ENCODE data around the gene XRN1. TPM values are rescaled to one million over a fixed set of nuclear protein-coding genes. Genes with fewer than 3 reads are reported as not detected.
"Not testable (repeated sequence)": the region's sequence is repeated elsewhere in the genome, so short reads cannot be mapped to it uniquely, and the experiment has no call there.

Gene XRN1
- total RNA-seq, 2 experiments from 2014 or later, result 100 to 103 TPM

- H3K27ac Mint-ChIP-seq, result no peak overlapping the region
- H3K9me3 Mint-ChIP-seq, result no peaks in the 10 kb centered on the region
- no peak overlapping the region for H3K4me3 Mint-ChIP-seq
- CTCF ChIA-PET, result interaction anchor here (0.7 kb wide), 1 partner anchor 22 kb away, joined by 3 read pairs; no protein-coding TSS in a partner anchor
- no peak for DNase-seq
- no peaks in the 10 kb centered on the region for H3K27me3 Mint-ChIP-seq
- H3K4me1 Mint-ChIP-seq, result no peaks in the 10 kb centered on the region
- POLR2A ChIA-PET, result interaction anchor here (0.6 kb wide), 1 partner anchor 8 kb away, joined by 3 read pairs; no protein-coding TSS in a partner anchor
- H3K36me3 Mint-ChIP-seq (ENCODE audit: low read depth), result peaks cover 68% of the 10 kb centered on the region
Observed at GRCh38 chr3:142417302-142417701, 30.5 kb downstream of the XRN1 start.

- DNase-seq, H3K27me3 Mint-ChIP-seq, CTCF ChIA-PET, H3K27ac Mint-ChIP-seq, POLR2A ChIA-PET, H3K9me3 Mint-ChIP-seq, H3K4me3 Mint-ChIP-seq, H3K4me1 Mint-ChIP-seq: not testable (repeated sequence)
- H3K36me3 Mint-ChIP-seq (ENCODE audit: low read depth), result peaks cover 62% of the 10 kb centered on the region
Observed at GRCh38 chr3:142400537-142400936, 47.3 kb downstream of the XRN1 start.

- no peaks in the 10 kb centered on the region for H3K9me3 Mint-ChIP-seq
- peaks cover 46% of the 10 kb centered on the region for H3K36me3 Mint-ChIP-seq (ENCODE audit: low read depth)
- ChIA-PET CTCF (interaction anchor here (0.8 to 1.1 kb wide), 3 partner anchors 9 to 446 kb away, joined by 3 to 4 read pairs (median 3); no protein-coding TSS in a partner anchor), POLR2A (no interaction called here)
- H3K27ac Mint-ChIP-seq, result no peak overlapping the region
- no peak overlapping the region for H3K4me3 Mint-ChIP-seq
- no peaks in the 10 kb centered on the region for H3K4me1 Mint-ChIP-seq
- H3K27me3 Mint-ChIP-seq, result no peaks in the 10 kb centered on the region
- no peak for DNase-seq
Observed at GRCh38 chr3:142394921-142395622, 52.8 kb downstream of the XRN1 start.

- DNase-seq, result no peak
- Mint-ChIP-seq H3K4me3 (no peak overlapping the region), H3K27ac (no peak overlapping the region), H3K36me3 (ENCODE audit: low read depth) (peaks cover 68% of the 10 kb centered on the region), H3K9me3 (no peaks in the 10 kb centered on the region), H3K4me1 (peaks cover 2% of the 10 kb centered on the region), H3K27me3 (no peaks in the 10 kb centered on the region)
- ChIA-PET CTCF (interaction anchor here (1.3 kb wide), 1 partner anchor 10 kb away, joined by 3 read pairs; no protein-coding TSS in a partner anchor), POLR2A (no interaction called here)
Observed at GRCh38 chr3:142385078-142385477, 62.8 kb downstream of the XRN1 start.

- no peak for DNase-seq
- ChIA-PET CTCF (no interaction called here), POLR2A (no interaction called here)
- Mint-ChIP-seq H3K27me3 (no peaks in the 10 kb centered on the region), H3K27ac (no peak overlapping the region), H3K4me3 (no peak overlapping the region), H3K9me3 (no peaks in the 10 kb centered on the region), H3K4me1 (peaks cover 9% of the 10 kb centered on the region), H3K36me3 (ENCODE audit: low read depth) (peaks cover 61% of the 10 kb centered on the region)
Observed at GRCh38 chr3:142374687-142375086, 73.2 kb downstream of the XRN1 start.

GRCh38 chr3:142369576-142369975 lies 78.3 kb downstream of the XRN1 start:
- POLR2A ChIA-PET, H3K27me3 Mint-ChIP-seq, H3K9me3 Mint-ChIP-seq, DNase-seq, H3K4me1 Mint-ChIP-seq, H3K27ac Mint-ChIP-seq, H3K4me3 Mint-ChIP-seq: not testable (repeated sequence)
- CTCF ChIA-PET, result interaction anchor here (0.7 kb wide), 1 partner anchor 209 kb away, joined by 4 read pairs; the partner anchor contains the start of gene ATR
- H3K36me3 Mint-ChIP-seq (ENCODE audit: low read depth), result peaks cover 50% of the 10 kb centered on the region

GRCh38 chr3:142366434-142366833 lies 81.4 kb downstream of the XRN1 start:
- no peak for DNase-seq
- ChIA-PET CTCF (no interaction called here), POLR2A (no interaction called here)
- Mint-ChIP-seq H3K36me3 (ENCODE audit: low read depth) (peaks cover 39% of the 10 kb centered on the region), H3K4me1 (no peaks in the 10 kb centered on the region), H3K27me3 (no peaks in the 10 kb centered on the region), H3K27ac (no peak overlapping the region), H3K9me3 (no peaks in the 10 kb centered on the region), H3K4me3 (no peak overlapping the region)

- no peaks in the 10 kb centered on the region for H3K4me1 Mint-ChIP-seq
- no peak for DNase-seq
- no peak overlapping the region for H3K27ac Mint-ChIP-seq
- CTCF ChIA-PET, result no interaction called here
- POLR2A ChIA-PET, result no interaction called here
- H3K36me3 Mint-ChIP-seq (ENCODE audit: low read depth), result peaks cover 47% of the 10 kb centered on the region
- H3K27me3 Mint-ChIP-seq, result no peaks in the 10 kb centered on the region
- H3K9me3 Mint-ChIP-seq, result no peaks in the 10 kb centered on the region
- H3K4me3 Mint-ChIP-seq, result no peak overlapping the region
Observed at GRCh38 chr3:142363936-142364467, 83.8 kb downstream of the XRN1 start.

- H3K4me1 Mint-ChIP-seq, H3K4me3 Mint-ChIP-seq, H3K27me3 Mint-ChIP-seq, H3K27ac Mint-ChIP-seq, POLR2A ChIA-PET, CTCF ChIA-PET, H3K9me3 Mint-ChIP-seq, DNase-seq: not testable (repeated sequence)
- peaks cover 45% of the 10 kb centered on the region for H3K36me3 Mint-ChIP-seq (ENCODE audit: low read depth)
Observed at GRCh38 chr3:142363433-142363832, 84.4 kb downstream of the XRN1 start.

GRCh38 chr3:142359367-142359766 lies 88.5 kb downstream of the XRN1 start:
- Mint-ChIP-seq H3K27me3 (no peaks in the 10 kb centered on the region), H3K27ac (no peak overlapping the region), H3K4me1 (no peaks in the 10 kb centered on the region), H3K4me3 (no peak overlapping the region), H3K9me3 (no peaks in the 10 kb centered on the region), H3K36me3 (ENCODE audit: low read depth) (peaks cover 61% of the 10 kb centered on the region)
- ChIA-PET POLR2A (no interaction called here), CTCF (no interaction called here)
- DNase-seq, result no peak

- CTCF ChIA-PET, result no interaction called here
- H3K4me1 Mint-ChIP-seq, result no peaks in the 10 kb centered on the region
- peaks cover 65% of the 10 kb centered on the region for H3K36me3 Mint-ChIP-seq (ENCODE audit: low read depth)
- H3K9me3 Mint-ChIP-seq, result no peaks in the 10 kb centered on the region
- no peak overlapping the region for H3K4me3 Mint-ChIP-seq
- H3K27me3 Mint-ChIP-seq, result no peaks in the 10 kb centered on the region
- no peak for DNase-seq
- POLR2A ChIA-PET, result no interaction called here
- no peak overlapping the region for H3K27ac Mint-ChIP-seq
Observed at GRCh38 chr3:142356818-142357217, 91.0 kb downstream of the XRN1 start.

GRCh38 chr3:142355692-142356091 lies 92.1 kb downstream of the XRN1 start:
- no peak overlapping the region for H3K27ac Mint-ChIP-seq
- POLR2A ChIA-PET, result no interaction called here
- DNase-seq, result no peak
- no peaks in the 10 kb centered on the region for H3K9me3 Mint-ChIP-seq
- CTCF ChIA-PET, result interaction anchor here (0.6 kb wide), 1 partner anchor 40 kb away, joined by 4 read pairs; no protein-coding TSS in a partner anchor
- H3K27me3 Mint-ChIP-seq, result no peaks in the 10 kb centered on the region
- H3K36me3 Mint-ChIP-seq (ENCODE audit: low read depth), result peaks cover 61% of the 10 kb centered on the region
- no peak overlapping the region for H3K4me3 Mint-ChIP-seq
- no peaks in the 10 kb centered on the region for H3K4me1 Mint-ChIP-seq

- no peaks in the 10 kb centered on the region for H3K27me3 Mint-ChIP-seq
- H3K4me1 Mint-ChIP-seq, result no peaks in the 10 kb centered on the region
- H3K4me3 Mint-ChIP-seq, result no peak overlapping the region
- POLR2A ChIA-PET, result no interaction called here
- no peak overlapping the region for H3K27ac Mint-ChIP-seq
- no peak for DNase-seq
- H3K9me3 Mint-ChIP-seq, result no peaks in the 10 kb centered on the region
- H3K36me3 Mint-ChIP-seq (ENCODE audit: low read depth), result peaks cover 52% of the 10 kb centered on the region
- CTCF ChIA-PET, result no interaction called here
Observed at GRCh38 chr3:142354076-142354475, 93.8 kb downstream of the XRN1 start.

GRCh38 chr3:142353571-142353970 lies 94.3 kb downstream of the XRN1 start:
- Mint-ChIP-seq H3K9me3 (no peaks in the 10 kb centered on the region), H3K36me3 (ENCODE audit: low read depth) (peaks cover 54% of the 10 kb centered on the region), H3K4me1 (no peaks in the 10 kb centered on the region), H3K4me3 (no peak overlapping the region), H3K27me3 (no peaks in the 10 kb centered on the region), H3K27ac (no peak overlapping the region)
- no peak for DNase-seq
- ChIA-PET POLR2A (no interaction called here), CTCF (no interaction called here)
